H9 (cell line): ENCODE results near the gene KCNJ11. TPM values are rescaled to one million over a fixed set of nuclear protein-coding genes. Genes with fewer than 3 reads are reported as not detected.
A peak's percentile ranks its signal among the peaks of the same experiment; 100 is the strongest.

Experiments
- DNase-seq: peaks from one replicate; pipeline ENCODE4 v3.0.0-alpha.2; 2017
- H2AFZ ChIP-seq: one replicate; pipeline ENCODE4 v1.6.1; 2013; ENCODE audit warnings: mild to moderate bottlenecking, low read length, control low read depth, moderate library complexity
- H2AK5ac ChIP-seq: 2 replicates; pipeline ENCODE4 v1.6.1; 2013; ENCODE audit warnings: low read length, control low read depth, mixed read lengths; ENCODE audit not compliant: insufficient read length
- H2BK120ac ChIP-seq: one replicate; pipeline ENCODE4 v1.6.1; 2013; ENCODE audit warnings: low read depth, mild to moderate bottlenecking, low read length, control low read depth, inconsistent platforms; ENCODE audit not compliant: poor library complexity, severe bottlenecking
- H2BK12ac ChIP-seq: 2 replicates; pipeline ENCODE4 v1.6.1; 2013; ENCODE audit warnings: low read length, control low read depth, mixed read lengths, low read depth; ENCODE audit not compliant: insufficient read length
- H2BK15ac ChIP-seq: 2 replicates; pipeline ENCODE4 v1.6.1; 2013; ENCODE audit warnings: low read depth, low read length, control low read depth
- H2BK20ac ChIP-seq: one replicate; pipeline ENCODE4 v1.6.1; 2013; ENCODE audit warnings: low read depth, mild to moderate bottlenecking, low read length, control low read depth, inconsistent platforms; ENCODE audit not compliant: poor library complexity, severe bottlenecking
- H2BK5ac ChIP-seq: 2 replicates; pipeline ENCODE4 v1.6.1; 2013; ENCODE audit warnings: low read length, control low read depth, mixed read lengths; ENCODE audit not compliant: insufficient read length
- H3K14ac ChIP-seq: 2 replicates; pipeline ENCODE4 v1.6.1; 2013; ENCODE audit warnings: low read length, control low read depth; ENCODE audit not compliant: insufficient read depth
- H3K18ac ChIP-seq: 2 replicates; pipeline ENCODE4 v1.6.1; 2013; ENCODE audit warnings: low read depth, mild to moderate bottlenecking, mixed read lengths, low read length, control low read depth; ENCODE audit not compliant: insufficient read length
- H3K23ac ChIP-seq: 2 replicates; pipeline ENCODE4 v1.6.1; 2013; ENCODE audit warnings: low read length, control low read depth, mixed read lengths, low read depth; ENCODE audit not compliant: insufficient read length
- H3K23me2 ChIP-seq: 2 replicates; pipeline ENCODE4 v1.6.1; 2013; ENCODE audit warnings: low read depth, mild to moderate bottlenecking, mixed read lengths, low read length, control low read depth; ENCODE audit not compliant: insufficient read length, poor library complexity, severe bottlenecking
- H3K27ac ChIP-seq: 2 replicates; pipeline ENCODE4 v1.5.1; 2013; ENCODE audit warnings: low read length, control low read depth, mixed read lengths, low read depth; ENCODE audit not compliant: insufficient read length
- H3K27me3 ChIP-seq: 2 replicates; pipeline ENCODE4 v1.6.1; 2013; ENCODE audit warnings: low read length, control low read depth, inconsistent platforms; ENCODE audit not compliant: insufficient read depth
- H3K4ac ChIP-seq: 2 replicates; pipeline ENCODE4 v1.6.1; 2013; ENCODE audit warnings: low read depth, mild to moderate bottlenecking, control low read depth, inconsistent platforms, low read length, moderate library complexity
- H3K4me1 ChIP-seq: 2 replicates; pipeline ENCODE4 v1.6.1; 2013; ENCODE audit warnings: low read length, control low read depth, inconsistent platforms; ENCODE audit not compliant: insufficient read depth
- H3K4me2 ChIP-seq: 2 replicates; pipeline ENCODE4 v1.6.1; 2013; ENCODE audit warnings: low read length, control low read depth, mixed read lengths; ENCODE audit not compliant: insufficient read length, insufficient read depth
- H3K56ac ChIP-seq: 2 replicates; pipeline ENCODE4 v1.6.1; 2013; ENCODE audit warnings: low read depth, mild to moderate bottlenecking, mixed read lengths, low read length, control low read depth; ENCODE audit not compliant: insufficient read length
- H3K79me1 ChIP-seq: 2 replicates; pipeline ENCODE4 v1.6.1; 2013; ENCODE audit warnings: low read depth, mild to moderate bottlenecking, moderate library complexity, low read length, control low read depth, inconsistent platforms; ENCODE audit not compliant: insufficient read depth, poor library complexity, severe bottlenecking
- H3K79me2 ChIP-seq: 2 replicates; pipeline ENCODE4 v1.6.1; 2013; ENCODE audit warnings: low read length, control low read depth, inconsistent platforms; ENCODE audit not compliant: insufficient read depth
- H3K9ac ChIP-seq: 2 replicates; pipeline ENCODE4 v1.6.1; 2013; ENCODE audit warnings: low read length, control low read depth, mixed read lengths; ENCODE audit not compliant: insufficient read length; ENCODE audit errors: extremely low read depth
- H3K9me3 ChIP-seq: one replicate; pipeline ENCODE4 v1.6.1; 2013; ENCODE audit warnings: low read depth, low read length, inconsistent platforms; ENCODE audit not compliant: control insufficient read depth
- H3T11ph ChIP-seq: one replicate; pipeline ENCODE4 v1.6.1; 2013; ENCODE audit warnings: mild to moderate bottlenecking, low read length, control low read depth, inconsistent platforms
- H4K20me1 ChIP-seq: one replicate; pipeline ENCODE4 v1.6.1; 2013; ENCODE audit not compliant: control insufficient read depth, insufficient read length, insufficient read depth
- H4K5ac ChIP-seq: 2 replicates; pipeline ENCODE4 v1.6.1; 2013; ENCODE audit warnings: low read depth, mild to moderate bottlenecking, mixed read lengths, low read length, control low read depth; ENCODE audit not compliant: insufficient read length
- H4K8ac ChIP-seq: replicated peaks from 2 replicates; pipeline ENCODE4 v1.6.1; 2013; ENCODE audit warnings: low read length, control low read depth, mixed read lengths, low read depth; ENCODE audit not compliant: insufficient read length
- H4K91ac ChIP-seq: 2 replicates; pipeline ENCODE4 v1.6.1; 2013; ENCODE audit warnings: low read depth, mild to moderate bottlenecking, moderate library complexity, mixed read lengths, low read length, control low read depth; ENCODE audit not compliant: insufficient read length
- H3K27ac Mint-ChIP-seq, 3 experiments: 2 replicates in 2 of 3; 3 replicates in 1 of 3; pipeline ENCODE4 v1.8.0; 2020 to 2021; ENCODE audit warnings: mixed read lengths in 3 of 3, mild to moderate bottlenecking in 1 of 3, moderate library complexity in 1 of 3
- H3K27me3 Mint-ChIP-seq: 2 replicates; pipeline ENCODE4 v1.8.0; 2021; ENCODE audit warnings: low read depth, mild to moderate bottlenecking, moderate library complexity, mixed read lengths
- H3K36me3 Mint-ChIP-seq, 3 experiments: 2 replicates in 2 of 3; 3 replicates in 1 of 3; pipeline ENCODE4 v1.8.0; 2020 to 2021; ENCODE audit warnings: low read depth in 3 of 3, mixed read lengths in 3 of 3; ENCODE audit not compliant: insufficient read depth in 1 of 3
- H3K4me1 Mint-ChIP-seq, 2 experiments: 2 replicates each; pipeline ENCODE4 v1.8.0; 2020; ENCODE audit warnings: mixed read lengths in 2 of 2
- H3K4me3 Mint-ChIP-seq, 2 experiments: 2 replicates in 1 of 2; 3 replicates in 1 of 2; pipeline ENCODE4 v1.8.0; 2020 to 2021; ENCODE audit warnings: mild to moderate bottlenecking in 2 of 2, mixed read lengths in 2 of 2, moderate library complexity in 1 of 2
- H3K9me3 Mint-ChIP-seq, 2 experiments: 2 replicates in 1 of 2; 3 replicates in 1 of 2; pipeline ENCODE4 v1.8.0; 2020; ENCODE audit warnings: mild to moderate bottlenecking in 2 of 2, mixed read lengths in 2 of 2, moderate library complexity in 1 of 2
- CTCF ChIP-seq: fragments of 200-600 bp; sonication (generic); conservative IDR thresholded peaks from 3 replicates; pipeline ENCODE4 v1.8.0; 2021; ENCODE audit warnings: antibody characterized with exemption, mild to moderate bottlenecking
- WGBS: extraction: QIAGEN DNeasy Blood & Tissue Kit; methylation state at CpG from one replicate; pipeline ENCODE4 v1.1.7; 2013; ENCODE audit warnings: missing lambda C conversion rate, low lambda C conversion rate, mixed read lengths; ENCODE audit not compliant: insufficient read length; ENCODE audit errors: extremely low coverage; 5-methylcytosine and 5-hydroxymethylcytosine counted together
- total RNA-seq: library from RNA; stranded (reverse); gene quantifications from 2 replicates; pipeline ENCODE4 v1.2.1, GENCODE V29; 2021

Gene KCNJ11
- total RNA-seq, 1 experiment from 2014 or later, result 2.3 TPM

GRCh38 chr11:17387254-17387653 is 1.2 kb downstream of the KCNJ11 start:
- Histone ChIP-seq H2BK120ac (no peak overlapping the region), H3K9ac (no peak overlapping the region), H3K4ac (no peak overlapping the region), H4K20me1 (peaks cover 3% of the 10 kb centered on the region), H2BK20ac (no peak overlapping the region), H4K91ac (no peak overlapping the region), H2BK12ac (no peak overlapping the region), H3K4me2 (no peak overlapping the region), H3K56ac (no peak overlapping the region), H3K79me2 (no peaks in the 10 kb centered on the region), H3K9me3 (no peaks in the 10 kb centered on the region), H4K8ac (no peak overlapping the region), H2AFZ (no peak overlapping the region), H3K23me2 (no peaks in the 10 kb centered on the region), H4K5ac (no peak overlapping the region), H3K79me1 (no peaks in the 10 kb centered on the region), H3T11ph (no peak overlapping the region), H2BK15ac (no peak overlapping the region), H3K27me3 (no peaks in the 10 kb centered on the region), H3K27ac (no peak overlapping the region), H3K23ac (no peak overlapping the region), H2BK5ac (no peak overlapping the region), H3K18ac (no peak overlapping the region), H3K4me1 (no peaks in the 10 kb centered on the region; the same call in 1 of the 2 replicates), H3K14ac (no peak overlapping the region), H2AK5ac (no peak overlapping the region)
- Mint-ChIP-seq H3K27ac (no peak overlapping the region; a peak in 1 of 7 replicates), H3K9me3 (0 out of 5 replicates have a peak, but pooled peaks cover 0 to 3% of the 10 kb centered on the region in 2 experiments), H3K4me3 (peak overlapping the region; percentile 24 to 72; a peak in 3 of 5 replicates), H3K36me3 (peaks cover 7 to 9% (median 8%) of the 10 kb centered on the region in 3 experiments; a peak in 6 of 7 replicates), H3K4me1 (peaks cover 6 to 15% of the 10 kb centered on the region in 2 experiments), H3K27me3 (peaks cover 31% of the 10 kb centered on the region)
- DNase-seq, result no peak
- no peak for TF ChIP-seq CTCF
- WGBS, result no CpG with 5 or more reads among the region's 20 CpGs
